Measurements from ENCODE around the gene DNAJC11.

DNA sequence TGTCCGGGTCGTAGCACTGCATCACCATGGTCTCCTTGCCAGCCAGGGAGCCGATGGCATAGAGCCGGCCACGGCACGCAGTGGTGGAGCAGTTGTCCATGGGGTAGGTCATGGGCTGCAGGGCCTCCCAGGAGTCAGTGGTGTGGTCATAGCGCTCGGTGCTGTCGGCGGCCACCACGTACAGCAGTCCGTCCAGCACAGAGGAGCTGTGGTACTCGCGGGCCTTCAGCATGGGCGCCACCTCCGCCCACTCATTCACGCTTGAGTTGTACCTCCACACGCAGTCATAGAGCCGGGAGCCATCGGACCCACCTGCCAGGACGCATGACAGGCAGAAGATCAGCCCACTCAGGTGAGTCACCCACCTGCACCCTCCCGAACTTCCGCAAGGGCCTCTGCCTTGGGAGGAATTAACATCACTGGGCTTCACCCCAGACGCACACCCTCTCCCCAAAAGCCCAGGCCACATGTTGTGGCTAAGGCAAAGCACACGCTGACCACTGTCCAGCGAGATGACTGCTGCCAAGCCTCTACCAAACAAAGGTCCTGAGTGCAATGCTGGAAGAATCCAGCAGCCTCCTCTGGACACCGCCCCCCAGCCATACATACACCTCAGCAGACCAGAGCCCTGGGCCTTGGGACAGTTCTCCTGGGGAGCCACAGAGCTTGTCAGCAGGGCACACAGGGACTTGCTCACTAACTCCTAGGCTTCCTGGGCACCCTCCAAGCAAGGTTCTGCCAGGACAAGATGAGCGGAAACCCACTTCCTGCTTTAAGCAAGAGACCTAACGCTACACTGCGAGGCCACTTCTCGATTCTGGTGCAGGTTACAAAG lies 102.3 kb downstream of the DNAJC11 start:
- TF ChIP-seq, protein P1, sequence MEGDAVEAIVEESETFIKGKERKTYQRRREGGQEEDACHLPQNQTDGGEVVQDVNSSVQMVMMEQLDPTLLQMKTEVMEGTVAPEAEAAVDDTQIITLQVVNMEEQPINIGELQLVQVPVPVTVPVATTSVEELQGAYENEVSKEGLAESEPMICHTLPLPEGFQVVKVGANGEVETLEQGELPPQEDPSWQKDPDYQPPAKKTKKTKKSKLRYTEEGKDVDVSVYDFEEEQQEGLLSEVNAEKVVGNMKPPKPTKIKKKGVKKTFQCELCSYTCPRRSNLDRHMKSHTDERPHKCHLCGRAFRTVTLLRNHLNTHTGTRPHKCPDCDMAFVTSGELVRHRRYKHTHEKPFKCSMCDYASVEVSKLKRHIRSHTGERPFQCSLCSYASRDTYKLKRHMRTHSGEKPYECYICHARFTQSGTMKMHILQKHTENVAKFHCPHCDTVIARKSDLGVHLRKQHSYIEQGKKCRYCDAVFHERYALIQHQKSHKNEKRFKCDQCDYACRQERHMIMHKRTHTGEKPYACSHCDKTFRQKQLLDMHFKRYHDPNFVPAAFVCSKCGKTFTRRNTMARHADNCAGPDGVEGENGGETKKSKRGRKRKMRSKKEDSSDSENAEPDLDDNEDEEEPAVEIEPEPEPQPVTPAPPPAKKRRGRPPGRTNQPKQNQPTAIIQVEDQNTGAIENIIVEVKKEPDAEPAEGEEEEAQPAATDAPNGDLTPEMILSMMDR (IDR thresholded peaks at IDR 0.05), result no peak
- TF ChIP-seq PHF8 (IDR thresholded peaks at IDR 0.05; ENCODE audit: borderline replicate concordance, low read depth), result no peak
- TF ChIP-seq CBX8 (IDR thresholded peaks at IDR 0.05), result no peak
- TF ChIP-seq RFX5 (IDR thresholded peaks at IDR 0.05), result no peak
- TF ChIP-seq POLR2AphosphoS2 (conservative IDR thresholded peaks at IDR 0.05; ENCODE audit: low read length), result no peak
- no peak for TF ChIP-seq CHD2 (IDR thresholded peaks at IDR 0.05; ENCODE audit: low read length, partially characterized antibody)
- TF ChIP-seq, protein P2, sequence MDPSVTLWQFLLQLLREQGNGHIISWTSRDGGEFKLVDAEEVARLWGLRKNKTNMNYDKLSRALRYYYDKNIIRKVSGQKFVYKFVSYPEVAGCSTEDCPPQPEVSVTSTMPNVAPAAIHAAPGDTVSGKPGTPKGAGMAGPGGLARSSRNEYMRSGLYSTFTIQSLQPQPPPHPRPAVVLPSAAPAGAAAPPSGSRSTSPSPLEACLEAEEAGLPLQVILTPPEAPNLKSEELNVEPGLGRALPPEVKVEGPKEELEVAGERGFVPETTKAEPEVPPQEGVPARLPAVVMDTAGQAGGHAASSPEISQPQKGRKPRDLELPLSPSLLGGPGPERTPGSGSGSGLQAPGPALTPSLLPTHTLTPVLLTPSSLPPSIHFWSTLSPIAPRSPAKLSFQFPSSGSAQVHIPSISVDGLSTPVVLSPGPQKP (IDR thresholded peaks at IDR 0.05; ENCODE audit: low read depth, low read length), result no peak

Data from A549 (cell line).